BE2C (cell line): ENCODE results near the gene EYS.

Experiments used
- DNase-seq: peaks from one replicate; pipeline ENCODE4 v3.0.0-alpha.2; 2020
- H3K27me3 ChIP-seq: fragments of 250-450 bp; sonication (Bioruptor Pico); 2 replicates; pipeline ENCODE4 v1.5.1; 2020; ENCODE audit warnings: mild to moderate bottlenecking
- H3K36me3 ChIP-seq: fragments of 250-450 bp; sonication (Bioruptor Pico); 2 replicates; pipeline ENCODE4 v1.5.1; 2020; ENCODE audit warnings: mild to moderate bottlenecking
- H3K4me1 ChIP-seq: fragments of 250-450 bp; sonication (Bioruptor Pico); 2 replicates; pipeline ENCODE4 v1.5.1; 2020
- H3K4me3 ChIP-seq: 2 replicates; pipeline ENCODE4 v1.5.1; 2011; ENCODE audit warnings: low read depth, low read length
- H3K9me3 ChIP-seq: fragments of 250-450 bp; sonication (Bioruptor Pico); 2 replicates; pipeline ENCODE4 v1.5.1; 2020
- TF ChIP-seq, protein P1 (sequence below): IDR thresholded peaks from 2 replicates; pipeline ENCODE4 v1.5.1; 2012; ENCODE audit warnings: mild to moderate bottlenecking, low read depth, low read length

EYS gene

DNA sequence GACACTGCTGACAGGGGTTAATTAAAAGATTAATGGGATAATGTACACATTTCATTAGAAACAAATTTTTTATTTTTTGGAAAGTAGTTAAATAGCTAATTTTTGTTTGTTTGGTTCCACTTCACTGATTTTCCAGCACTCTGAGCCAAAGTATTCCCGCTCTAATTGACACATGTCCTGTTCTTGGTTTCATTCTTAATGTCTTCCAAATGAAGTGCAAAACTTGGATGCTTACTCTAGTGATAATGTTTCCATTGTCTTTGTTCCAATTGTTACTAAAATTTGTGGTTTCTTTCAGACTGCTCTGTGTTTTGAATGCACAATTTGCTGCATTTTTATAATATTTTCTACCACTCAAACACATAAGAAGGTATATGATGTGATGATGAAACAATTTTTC, 1277.1 kb downstream of the EYS start:
- Histone ChIP-seq H3K9me3 (no peaks in the 10 kb centered on the region), H3K4me1 (peaks cover 3% of the 10 kb centered on the region; the same call in 1 of the 2 replicates), H3K27me3 (no peaks in the 10 kb centered on the region), H3K36me3 (no peaks in the 10 kb centered on the region), H3K4me3 (no peak overlapping the region)
- TF ChIP-seq, protein P1, sequence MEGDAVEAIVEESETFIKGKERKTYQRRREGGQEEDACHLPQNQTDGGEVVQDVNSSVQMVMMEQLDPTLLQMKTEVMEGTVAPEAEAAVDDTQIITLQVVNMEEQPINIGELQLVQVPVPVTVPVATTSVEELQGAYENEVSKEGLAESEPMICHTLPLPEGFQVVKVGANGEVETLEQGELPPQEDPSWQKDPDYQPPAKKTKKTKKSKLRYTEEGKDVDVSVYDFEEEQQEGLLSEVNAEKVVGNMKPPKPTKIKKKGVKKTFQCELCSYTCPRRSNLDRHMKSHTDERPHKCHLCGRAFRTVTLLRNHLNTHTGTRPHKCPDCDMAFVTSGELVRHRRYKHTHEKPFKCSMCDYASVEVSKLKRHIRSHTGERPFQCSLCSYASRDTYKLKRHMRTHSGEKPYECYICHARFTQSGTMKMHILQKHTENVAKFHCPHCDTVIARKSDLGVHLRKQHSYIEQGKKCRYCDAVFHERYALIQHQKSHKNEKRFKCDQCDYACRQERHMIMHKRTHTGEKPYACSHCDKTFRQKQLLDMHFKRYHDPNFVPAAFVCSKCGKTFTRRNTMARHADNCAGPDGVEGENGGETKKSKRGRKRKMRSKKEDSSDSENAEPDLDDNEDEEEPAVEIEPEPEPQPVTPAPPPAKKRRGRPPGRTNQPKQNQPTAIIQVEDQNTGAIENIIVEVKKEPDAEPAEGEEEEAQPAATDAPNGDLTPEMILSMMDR, result no peak
- no peak for DNase-seq

DNA sequence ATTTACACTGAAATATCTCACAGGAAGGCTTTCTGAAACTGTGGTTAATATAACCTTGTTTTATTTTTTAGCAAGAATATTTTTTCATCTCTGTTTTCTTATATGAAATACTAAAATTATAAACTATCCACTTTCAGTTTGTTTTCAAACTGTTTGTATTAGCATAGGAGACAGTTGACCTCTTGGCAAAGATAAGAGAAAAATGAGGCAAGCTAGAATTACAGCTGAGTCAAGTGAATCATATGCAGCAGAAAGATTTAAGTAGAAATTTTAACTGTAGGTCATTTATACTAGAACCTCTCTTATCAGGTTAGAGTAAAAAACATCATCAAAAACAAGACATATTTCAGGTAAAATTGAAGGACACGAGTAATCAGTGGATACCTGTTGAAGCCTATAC, 1278.8 kb downstream of the EYS start:
- Histone ChIP-seq H3K9me3 (no peaks in the 10 kb centered on the region), H3K4me3 (no peak overlapping the region), H3K36me3 (no peaks in the 10 kb centered on the region), H3K4me1 (no peaks in the 10 kb centered on the region), H3K27me3 (no peaks in the 10 kb centered on the region)
- TF ChIP-seq, protein P1, result no peak
- DNase-seq, result no peak

GRCh38 chr6:64415926-64416325, 1291.1 kb downstream of the EYS start:
- TF ChIP-seq, protein P1, result no peak

GRCh38 chr6:64411226-64411625, 1295.8 kb downstream of the EYS start:
- Histone ChIP-seq H3K36me3 (no peaks in the 10 kb centered on the region), H3K4me3 (no peak overlapping the region), H3K27me3 (no peaks in the 10 kb centered on the region), H3K9me3 (no peaks in the 10 kb centered on the region), H3K4me1 (no peaks in the 10 kb centered on the region)
- TF ChIP-seq, protein P1, result no peak
- no peak for DNase-seq

More at GRCh38 chr6:64415926-64416325, 1291.1 kb downstream of the EYS start:
- Histone ChIP-seq H3K4me1 (no peaks in the 10 kb centered on the region), H3K36me3 (no peaks in the 10 kb centered on the region), H3K4me3 (no peak overlapping the region), H3K9me3 (no peaks in the 10 kb centered on the region), H3K27me3 (no peaks in the 10 kb centered on the region)
- DNase-seq, result no peak

DNA sequence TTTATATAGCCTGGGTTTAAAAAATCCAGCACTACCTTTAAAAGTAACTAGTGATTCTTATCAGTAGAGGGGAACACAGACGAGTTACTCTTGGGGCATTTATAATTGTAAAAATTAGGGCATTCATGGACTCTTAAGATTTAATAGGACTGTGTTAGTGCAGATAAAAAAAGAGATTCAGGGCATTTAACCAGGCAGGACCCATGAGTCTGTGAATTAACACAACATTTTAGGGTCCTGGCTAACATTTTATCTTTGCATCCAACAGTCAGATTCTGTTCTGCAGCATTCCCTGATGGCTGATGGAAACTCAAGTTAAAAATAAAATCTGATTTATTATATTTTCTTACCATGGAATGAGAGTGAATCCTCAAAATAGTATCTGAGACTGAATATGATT, 1297.1 kb downstream of the EYS start:
- Histone ChIP-seq H3K9me3 (no peaks in the 10 kb centered on the region), H3K4me1 (no peaks in the 10 kb centered on the region), H3K4me3 (no peak overlapping the region), H3K36me3 (no peaks in the 10 kb centered on the region), H3K27me3 (no peaks in the 10 kb centered on the region)
- TF ChIP-seq, protein P1, result no peak
- DNase-seq, result no peak

- TF ChIP-seq, protein P1, result no peak
- no peaks in the 10 kb centered on the region for H3K36me3 ChIP-seq
- no peak for DNase-seq
Observed at GRCh38 chr6:64404396-64404795, 1302.6 kb downstream of the EYS start.

More at GRCh38 chr6:64404396-64404795, 1302.6 kb downstream of the EYS start:
- no peaks in the 10 kb centered on the region for H3K9me3 ChIP-seq
- H3K27me3 ChIP-seq, result no peaks in the 10 kb centered on the region
- no peaks in the 10 kb centered on the region for H3K4me1 ChIP-seq
- no peak overlapping the region for H3K4me3 ChIP-seq
